ENCODE measurements around the gene EPHA3. TPM values are rescaled to one million over a fixed set of nuclear protein-coding genes. Genes with fewer than 3 reads are reported as not detected.

Gene EPHA3
- total and polyA plus RNA-seq, 7 donors: under 0.01 to 23.5 (median 13.3) TPM; not detected in 1

DNA sequence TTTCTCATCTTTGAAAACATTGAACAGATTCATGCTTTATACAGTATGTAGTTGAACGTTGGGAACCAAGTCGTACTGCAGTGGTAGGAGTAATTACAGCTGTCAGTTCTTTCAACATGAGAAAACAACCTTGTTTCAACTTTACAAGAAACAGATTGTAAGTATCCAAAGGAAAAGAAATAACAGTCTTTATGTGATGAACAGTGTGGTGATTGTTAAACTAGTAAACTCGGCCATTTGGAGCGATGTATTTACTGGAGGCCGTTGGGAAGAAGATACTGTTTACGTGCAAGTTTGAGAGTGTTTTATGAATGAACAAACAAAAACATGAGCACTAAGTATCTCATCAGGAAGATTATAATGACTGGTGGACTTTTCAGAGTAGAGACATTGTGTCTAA lies 48.4 kb downstream of the EPHA3 start:
- TF ChIP-seq EP300 (IDR thresholded peaks at IDR 0.05): no peak
- no peak for TF ChIP-seq POLR2AphosphoS5 (IDR thresholded peaks at IDR 0.05)
- no peak for TF ChIP-seq POLR2A (IDR thresholded peaks at IDR 0.05)
- TF ChIP-seq, protein P1, sequence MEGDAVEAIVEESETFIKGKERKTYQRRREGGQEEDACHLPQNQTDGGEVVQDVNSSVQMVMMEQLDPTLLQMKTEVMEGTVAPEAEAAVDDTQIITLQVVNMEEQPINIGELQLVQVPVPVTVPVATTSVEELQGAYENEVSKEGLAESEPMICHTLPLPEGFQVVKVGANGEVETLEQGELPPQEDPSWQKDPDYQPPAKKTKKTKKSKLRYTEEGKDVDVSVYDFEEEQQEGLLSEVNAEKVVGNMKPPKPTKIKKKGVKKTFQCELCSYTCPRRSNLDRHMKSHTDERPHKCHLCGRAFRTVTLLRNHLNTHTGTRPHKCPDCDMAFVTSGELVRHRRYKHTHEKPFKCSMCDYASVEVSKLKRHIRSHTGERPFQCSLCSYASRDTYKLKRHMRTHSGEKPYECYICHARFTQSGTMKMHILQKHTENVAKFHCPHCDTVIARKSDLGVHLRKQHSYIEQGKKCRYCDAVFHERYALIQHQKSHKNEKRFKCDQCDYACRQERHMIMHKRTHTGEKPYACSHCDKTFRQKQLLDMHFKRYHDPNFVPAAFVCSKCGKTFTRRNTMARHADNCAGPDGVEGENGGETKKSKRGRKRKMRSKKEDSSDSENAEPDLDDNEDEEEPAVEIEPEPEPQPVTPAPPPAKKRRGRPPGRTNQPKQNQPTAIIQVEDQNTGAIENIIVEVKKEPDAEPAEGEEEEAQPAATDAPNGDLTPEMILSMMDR (IDR thresholded peaks at IDR 0.05): no peak
- 49 to 61% methylated on average over 6 of the region's 6 CpGs for WGBS, 2 donors
- Histone ChIP-seq H3K27ac (peak overlapping the region in 1 of 4 donors; percentile 5), H3K9me3 (no peaks in the 10 kb centered on the region), H3K27me3 (no peaks in the 10 kb centered on the region), H3K4me1 (peaks cover 0 to 20% (median 10%) of the 10 kb centered on the region in 4 donors), H3K4me3 (no peak overlapping the region), H3K36me3 (no peaks in the 10 kb centered on the region)
- no peak for DNase-seq
- intact Hi-C loops (cut with DNase I): no loop called here

DNA sequence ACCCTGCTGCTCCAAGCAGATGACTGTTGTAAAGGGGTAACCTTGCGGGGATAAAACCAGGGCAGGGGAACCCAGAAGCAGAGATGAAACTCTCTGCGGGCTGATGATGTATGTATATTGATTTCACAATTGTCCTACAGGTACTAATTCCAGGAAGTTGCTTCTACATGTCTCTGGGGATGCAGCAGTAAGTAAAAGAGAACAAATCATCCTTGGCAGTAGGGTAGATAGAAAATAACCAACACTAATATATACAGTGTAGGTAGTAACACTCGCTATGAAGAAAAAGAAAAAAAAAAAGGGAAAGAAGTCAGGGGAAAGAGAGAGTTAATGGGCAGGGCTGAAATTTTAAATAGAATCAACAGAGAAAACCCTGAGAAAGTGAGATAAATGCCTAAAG lies 50.2 kb downstream of the EPHA3 start:
- no peak overlapping the region for H3K4me3 ChIP-seq
- peaks cover 0 to 20% (median 10%) of the 10 kb centered on the region in 4 donors for H3K4me1 ChIP-seq

DNA sequence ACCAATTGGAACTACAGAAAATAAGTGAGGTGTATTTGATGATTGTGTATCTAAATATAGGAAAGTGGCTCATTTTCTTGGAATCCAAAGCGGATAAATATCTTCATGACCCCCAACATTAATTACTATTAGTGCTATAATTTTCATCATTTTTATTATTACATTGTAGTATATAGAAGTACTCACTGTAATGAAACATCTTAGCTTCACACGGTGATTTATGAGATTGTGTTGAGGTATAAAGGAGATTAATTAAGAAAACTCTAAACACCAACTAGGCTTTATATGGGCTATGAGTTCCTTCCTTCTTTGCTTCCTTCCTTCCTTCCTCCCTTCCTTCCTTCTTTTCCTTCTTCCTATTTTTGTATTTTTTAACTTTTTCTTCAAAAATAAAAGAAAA lies 52.2 kb downstream of the EPHA3 start:
- Histone ChIP-seq H3K27me3 (no peaks in the 10 kb centered on the region), H3K9me3 (no peaks in the 10 kb centered on the region), H3K4me1 (peaks cover 0 to 20% (median 10%) of the 10 kb centered on the region in 4 donors), H3K36me3 (no peaks in the 10 kb centered on the region), H3K27ac (no peak overlapping the region), H3K4me3 (no peak overlapping the region)
- 87 to 94% methylated on average over 2 of the region's 2 CpGs for WGBS, 2 donors
- DNase-seq: no peak
- TF ChIP-seq EP300 (IDR thresholded peaks at IDR 0.05): no peak
- TF ChIP-seq, protein P1 (IDR thresholded peaks at IDR 0.05): no peak
- no peak for TF ChIP-seq POLR2A (IDR thresholded peaks at IDR 0.05)
- TF ChIP-seq POLR2AphosphoS5 (IDR thresholded peaks at IDR 0.05): no peak
- intact Hi-C loops (cut with DNase I): no loop called here

More for the DNA sequence above, 50.2 kb downstream of the EPHA3 start:
- 83 to 90% methylated on average over 3 of the region's 3 CpGs for WGBS, 2 donors
- TF ChIP-seq POLR2A (IDR thresholded peaks at IDR 0.05) (no peak), POLR2AphosphoS5 (IDR thresholded peaks at IDR 0.05) (no peak), EP300 (IDR thresholded peaks at IDR 0.05) (no peak)
- TF ChIP-seq, protein P1 (IDR thresholded peaks at IDR 0.05): no peak
- intact Hi-C loops (cut with DNase I): no loop called here
- DNase-seq: no peak
- H3K9me3 ChIP-seq: no peaks in the 10 kb centered on the region
- H3K27me3 ChIP-seq: no peaks in the 10 kb centered on the region
- H3K36me3 ChIP-seq: no peaks in the 10 kb centered on the region
- no peak overlapping the region for H3K27ac ChIP-seq

DNA sequence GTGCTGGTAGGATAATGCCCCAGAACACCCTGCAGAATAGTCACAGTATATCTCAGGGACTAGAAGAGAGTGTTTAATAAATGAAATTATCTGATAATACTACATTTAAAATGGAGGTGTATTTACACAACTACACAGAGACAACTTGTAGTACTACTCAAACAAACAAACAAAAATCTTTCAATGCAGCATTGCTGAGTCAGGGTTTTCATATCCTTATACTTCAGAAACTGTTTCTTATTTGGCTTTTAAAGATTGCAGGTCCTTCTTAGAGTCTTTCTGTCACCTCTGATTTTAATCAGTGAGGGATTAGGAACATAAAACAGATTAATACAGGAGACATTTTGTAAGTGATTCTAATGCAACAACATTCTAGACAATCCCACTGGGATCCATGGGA lies 57.4 kb downstream of the EPHA3 start:
- TF ChIP-seq, protein P1 (IDR thresholded peaks at IDR 0.05): no peak
- no peak for DNase-seq
- intact Hi-C loops (cut with DNase I): no loop called here

DNA sequence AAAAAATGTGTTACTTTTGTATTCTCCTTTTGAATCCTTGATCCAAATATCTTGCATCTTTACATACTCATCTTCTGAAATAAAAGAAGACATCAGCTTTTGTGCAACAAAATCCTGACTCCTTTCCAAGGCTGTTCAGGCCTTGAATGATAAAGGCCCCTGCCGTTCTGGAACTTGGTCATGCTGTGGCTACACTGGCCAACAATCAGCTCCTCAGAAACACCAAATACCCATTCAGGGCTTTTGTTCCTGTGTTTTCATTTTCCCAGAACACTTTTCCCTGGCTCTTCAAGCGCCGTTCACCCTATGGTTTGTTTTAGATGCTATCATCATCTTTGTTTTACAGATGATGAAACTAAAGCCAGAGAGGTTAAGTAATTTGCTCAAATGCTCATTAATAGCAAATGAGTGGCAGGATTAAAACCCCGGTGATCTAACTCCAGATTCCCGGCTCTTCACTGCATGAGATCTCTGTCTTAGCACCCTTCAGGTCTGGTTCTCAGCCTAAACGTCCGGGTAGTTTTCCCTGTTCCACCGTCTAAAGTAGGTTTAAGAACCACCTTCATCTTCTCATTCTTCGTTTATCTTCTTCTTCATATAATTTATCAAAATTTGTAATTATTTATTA lies 58.3 kb downstream of the EPHA3 start:
- H3K4me1 ChIP-seq: peaks cover 0 to 14% (median 2%) of the 10 kb centered on the region in 4 donors
- 75 to 82% methylated on average over 9 of the region's 9 CpGs for WGBS, 2 donors

More for the DNA sequence above, 57.4 kb downstream of the EPHA3 start:
- Histone ChIP-seq H3K36me3 (no peaks in the 10 kb centered on the region), H3K27ac (no peak overlapping the region), H3K9me3 (no peaks in the 10 kb centered on the region), H3K4me3 (no peak overlapping the region), H3K27me3 (no peaks in the 10 kb centered on the region), H3K4me1 (peaks cover 0 to 14% (median 2%) of the 10 kb centered on the region in 4 donors)

More for the DNA sequence above, 58.3 kb downstream of the EPHA3 start:
- H3K27ac ChIP-seq: no peak overlapping the region
- intact Hi-C loops (cut with DNase I): no loop called here
- no peak overlapping the region for H3K4me3 ChIP-seq
- H3K36me3 ChIP-seq: no peaks in the 10 kb centered on the region
- DNase-seq: no peak
- H3K27me3 ChIP-seq: no peaks in the 10 kb centered on the region
- TF ChIP-seq POLR2AphosphoS5 (IDR thresholded peaks at IDR 0.05) (no peak), POLR2A (IDR thresholded peaks at IDR 0.05) (no peak), EP300 (IDR thresholded peaks at IDR 0.05) (no peak)
- TF ChIP-seq, protein P1 (IDR thresholded peaks at IDR 0.05): no peak
- H3K9me3 ChIP-seq: no peaks in the 10 kb centered on the region
